CD4-positive, alpha-beta T cell treated with Interleukin-10 for 1 hour (primary cell): ENCODE results near the gene APOBEC3B.
A peak's percentile ranks its signal among the peaks of the same experiment; 100 is the strongest.
"Not testable (repeated sequence)": the region's sequence is repeated elsewhere in the genome, so short reads cannot be mapped to it uniquely, and the experiment has no call there.

Source experiments
- DNase-seq: peaks from one replicate; pipeline ENCODE4 v3.0.0-alpha.2; 2020

The APOBEC3B gene

DNA sequence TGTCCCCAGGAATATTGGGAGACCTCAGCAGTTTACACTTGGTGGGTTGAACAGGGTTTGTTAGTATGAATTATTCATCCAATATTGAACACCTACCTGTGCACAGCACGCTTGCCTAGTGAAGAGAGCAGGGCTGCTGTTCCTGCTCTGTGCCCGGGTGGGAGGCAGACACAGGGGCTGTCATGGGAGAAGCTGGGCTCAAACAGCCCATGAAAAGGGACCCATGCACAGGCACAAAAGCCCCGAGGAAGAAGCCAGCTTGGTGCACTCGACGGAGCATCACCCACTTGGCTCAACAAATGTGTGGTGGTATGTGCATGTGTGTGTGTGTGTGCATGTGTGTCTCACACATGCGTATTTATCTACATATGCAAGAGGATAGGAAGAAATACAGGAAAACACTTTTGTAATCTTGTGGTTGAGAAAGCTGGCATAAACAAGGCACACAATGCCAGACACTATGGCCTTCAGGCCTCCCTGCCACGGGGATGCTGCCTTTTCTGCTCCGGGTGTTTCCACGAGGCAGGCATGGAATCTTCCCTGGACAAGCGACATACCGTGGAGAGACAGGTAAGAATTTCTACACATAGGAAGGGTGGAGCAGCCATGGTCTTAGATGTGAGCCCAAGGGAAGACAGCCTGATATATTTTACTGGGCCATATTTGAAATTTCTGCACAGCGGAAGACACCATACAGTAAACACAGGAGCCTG is 29.7 kb upstream of the APOBEC3B start:
- no peak for DNase-seq

- DNase-seq = no peak
Observed at GRCh38 chr22:38953091-38953490, 29.1 kb upstream of the APOBEC3B start.

DNA sequence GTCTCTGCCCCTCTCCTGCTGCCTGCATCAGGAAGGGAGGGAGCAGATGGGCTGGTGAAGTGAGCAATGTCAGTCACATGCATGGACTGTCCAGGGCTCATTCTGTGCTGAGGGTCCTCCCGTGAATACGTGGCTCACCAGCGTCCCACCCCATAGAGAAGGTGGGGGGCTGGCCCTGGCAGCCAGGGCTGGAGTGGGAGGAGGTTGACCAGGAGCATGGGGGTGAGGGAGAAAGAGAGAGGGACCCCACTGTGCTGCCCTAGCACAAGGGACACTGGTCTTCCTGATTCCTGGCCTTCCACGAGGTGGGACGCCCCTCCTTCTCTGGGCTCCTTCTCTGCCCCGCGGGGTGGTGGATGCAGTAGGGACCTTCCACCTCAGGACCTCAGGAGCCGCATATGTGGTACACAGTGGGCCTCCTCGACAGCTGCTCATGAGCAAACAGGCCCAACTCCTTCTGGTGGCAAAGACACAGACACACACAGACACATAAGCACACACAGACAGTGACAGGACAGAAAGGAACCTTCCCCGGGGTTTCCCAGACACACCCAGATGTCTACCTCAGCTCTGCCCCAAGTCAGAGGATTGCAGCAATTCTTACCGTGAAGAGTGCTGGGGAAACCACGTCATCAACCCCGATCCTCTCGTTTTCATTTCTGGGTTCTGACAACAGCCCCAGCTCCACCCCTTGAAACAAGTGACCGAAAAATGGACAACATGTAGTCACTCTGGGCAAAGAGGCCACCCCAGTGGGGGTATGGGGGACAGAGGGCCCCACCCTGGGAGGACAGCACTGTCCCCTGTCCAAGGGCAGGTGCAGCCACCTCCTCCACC is 28.4 kb upstream of the APOBEC3B start:
- peak; percentile 63 for DNase-seq

GRCh38 chr22:38954414-38955043 is 27.6 kb upstream of the APOBEC3B start:
- DNase-seq = no peak

- DNase-seq = no peak
Observed at GRCh38 chr22:38955250-38955905, 26.8 kb upstream of the APOBEC3B start.

GRCh38 chr22:38955926-38956325 is 26.2 kb upstream of the APOBEC3B start:
- DNase-seq = no peak

- no peak for DNase-seq
Observed at GRCh38 chr22:38956551-38956950, 25.6 kb upstream of the APOBEC3B start.

DNA sequence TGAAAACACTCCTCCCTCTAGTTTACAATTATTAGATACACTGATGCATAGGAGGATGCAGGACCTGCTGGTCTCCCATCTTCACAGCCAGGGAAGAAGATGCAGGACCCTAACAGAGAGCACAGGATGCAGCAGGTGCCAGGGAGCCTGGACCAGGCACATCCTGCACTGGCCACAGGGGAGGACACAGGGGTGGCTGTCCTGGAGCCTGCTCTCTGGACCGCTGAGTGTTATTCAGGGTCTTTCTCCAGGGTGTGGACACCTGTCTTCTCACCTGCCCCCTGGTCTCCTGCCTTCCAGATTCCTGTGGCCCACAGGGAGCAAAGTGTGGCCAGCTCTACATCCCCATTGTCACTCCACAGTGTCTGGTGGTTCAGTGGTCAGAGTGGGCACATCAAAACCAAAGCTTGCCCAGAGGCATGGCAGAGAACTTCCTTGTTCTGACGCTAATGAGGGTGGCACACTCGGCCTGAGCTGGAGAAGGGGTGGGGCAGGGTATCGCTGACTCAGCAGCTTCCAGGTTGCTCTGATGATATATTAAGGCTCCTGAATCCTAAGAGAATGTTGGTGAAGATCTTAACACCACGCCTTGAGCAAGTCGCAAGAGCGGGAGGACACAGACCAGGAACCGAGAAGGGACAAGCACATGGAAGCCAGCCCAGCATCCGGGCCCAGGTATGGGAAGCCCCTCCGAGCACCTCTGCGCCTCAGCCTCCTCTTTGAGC is 24.9 kb upstream of the APOBEC3B start, which contains the start of gene APOBEC3A:
APOBEC3A (plus strand) TSS at position 564 of the 725 bp plus-strand sequence; CDS start at position 647, 83 bp downstream.
- peak; percentile 13 for DNase-seq

GRCh38 chr22:38957808-38958650 is 24.1 kb upstream of the APOBEC3B start:
- no peak for DNase-seq

- not testable (repeated sequence) for DNase-seq
Observed at GRCh38 chr22:38958651-38958943, 23.6 kb upstream of the APOBEC3B start.

DNA sequence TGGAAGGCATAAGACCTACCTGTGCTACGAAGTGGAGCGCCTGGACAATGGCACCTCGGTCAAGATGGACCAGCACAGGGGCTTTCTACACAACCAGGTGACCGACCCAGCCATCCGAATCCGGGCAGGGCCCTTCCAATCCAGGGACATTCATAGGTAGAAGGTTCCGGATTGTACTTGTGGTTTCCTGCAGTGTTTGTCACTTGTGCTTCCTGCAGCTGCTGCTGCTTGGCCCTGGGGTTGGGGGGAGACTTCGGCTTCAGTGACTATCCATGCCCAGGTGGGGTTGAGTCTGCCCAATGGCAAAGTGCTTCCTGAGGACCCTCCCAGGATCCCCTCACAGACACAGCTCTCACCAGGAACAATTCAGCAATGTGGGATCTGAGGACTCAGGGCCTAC is 22.6 kb upstream of the APOBEC3B start:
- DNase-seq = no peak

- DNase-seq = not testable (repeated sequence)
Observed at GRCh38 chr22:38960673-38961072, 21.5 kb upstream of the APOBEC3B start.

DNA sequence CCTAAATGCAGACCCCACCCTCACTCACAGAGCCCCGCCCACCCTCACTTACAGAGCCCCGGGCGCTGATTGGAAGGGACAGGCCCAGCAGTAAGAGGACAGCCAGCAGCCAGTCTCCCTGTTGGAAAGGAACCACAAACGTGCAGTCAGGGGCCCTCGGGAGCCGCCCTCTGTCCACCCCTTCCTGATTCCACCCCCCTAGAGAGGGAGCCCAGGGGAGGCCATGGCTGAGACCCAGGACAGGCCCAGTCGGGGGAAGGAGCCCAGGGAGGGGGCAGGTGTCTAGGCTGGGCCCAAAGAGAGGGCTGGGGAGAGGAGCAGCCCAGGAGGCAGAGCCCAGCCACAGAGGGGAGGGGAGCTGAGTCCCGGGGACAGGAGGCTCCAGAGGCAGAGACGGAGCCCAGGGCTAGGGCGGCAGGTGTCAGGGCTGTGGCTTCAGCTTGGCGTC is 18.8 kb upstream of the APOBEC3B start:
- not testable (repeated sequence) for DNase-seq

GRCh38 chr22:38963872-38964271 is 18.3 kb upstream of the APOBEC3B start:
- no peak for DNase-seq

GRCh38 chr22:38964306-38964705 is 17.8 kb upstream of the APOBEC3B start:
- DNase-seq = no peak

DNA sequence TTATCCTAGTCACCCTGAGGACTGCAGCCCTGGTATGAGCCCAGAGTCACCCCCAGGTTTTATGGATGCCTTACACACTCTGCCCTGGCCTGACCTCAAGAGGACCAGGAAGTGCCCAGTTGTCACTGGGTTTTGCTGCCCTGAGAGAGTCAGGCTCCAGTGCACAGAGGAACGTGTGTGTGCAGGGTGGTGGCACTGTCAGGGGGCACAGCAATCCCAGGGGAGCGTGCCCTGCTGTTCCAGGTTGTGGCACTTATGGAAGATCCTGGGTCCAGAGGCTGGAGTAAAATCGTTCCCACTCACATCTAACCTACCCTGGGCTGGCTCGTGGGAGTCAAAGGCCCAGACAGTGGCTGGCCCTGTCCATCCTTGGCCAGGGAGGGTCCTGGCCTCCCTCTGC is 17.2 kb upstream of the APOBEC3B start:
- DNase-seq = no peak

DNA sequence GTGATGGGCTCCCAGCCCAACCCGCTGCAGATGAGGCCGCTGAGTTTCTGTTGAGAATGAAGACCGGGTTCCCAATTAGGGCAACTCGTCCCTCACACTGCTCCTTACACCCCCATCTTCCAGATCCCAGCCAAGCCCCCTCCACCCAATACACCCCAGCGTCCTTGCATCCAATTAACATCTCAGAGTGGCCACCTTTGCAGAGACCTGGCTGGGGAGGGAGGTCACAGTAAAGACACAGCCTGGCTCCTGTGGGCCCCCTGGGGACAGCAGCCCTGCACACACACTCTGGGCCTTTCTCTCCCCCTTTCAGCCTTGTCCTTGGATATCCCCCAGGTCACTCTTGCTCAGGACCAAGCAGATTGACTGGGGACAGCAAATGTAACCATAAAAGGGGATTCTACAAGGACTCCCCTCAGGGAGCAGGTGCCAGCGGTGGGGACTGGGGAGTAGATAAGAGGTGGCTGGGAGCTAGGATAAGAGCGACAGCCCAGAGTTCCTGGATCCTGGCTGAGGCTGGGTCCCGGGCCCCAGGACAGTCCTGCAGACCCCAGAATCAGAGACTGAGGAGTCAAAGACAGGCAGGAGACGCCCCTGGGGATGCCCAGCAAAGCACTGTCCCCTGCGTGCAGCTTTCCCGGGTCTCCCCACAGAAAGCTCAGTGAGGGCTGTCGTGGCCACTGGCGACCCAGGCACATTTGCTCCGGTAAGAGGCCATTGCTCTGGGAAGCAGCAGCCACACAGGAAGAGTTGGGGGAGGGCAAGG is 16.4 kb upstream of the APOBEC3B start:
- DNase-seq = no peak

GRCh38 chr22:38966380-38966702 is 15.8 kb upstream of the APOBEC3B start:
- no peak for DNase-seq

DNA sequence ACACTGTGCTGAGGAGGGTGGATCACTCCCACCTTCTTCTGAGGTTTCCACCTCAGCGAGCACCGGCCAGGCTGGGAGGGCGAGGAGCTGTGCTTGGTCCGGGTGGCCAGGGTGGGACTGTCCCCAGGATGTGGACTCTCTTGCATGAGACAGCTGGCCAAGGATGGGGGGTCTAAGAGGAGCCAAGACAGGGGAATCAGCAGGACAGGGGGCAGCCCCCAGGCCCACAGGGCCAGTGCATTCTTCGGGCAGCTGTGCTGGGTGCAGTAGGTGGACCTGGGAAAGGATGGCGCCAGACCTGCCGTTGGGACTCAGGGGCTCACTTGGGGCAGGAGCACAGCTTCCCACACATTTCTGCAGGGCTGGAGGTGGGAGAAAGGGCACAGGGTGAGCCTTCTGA is 15.2 kb upstream of the APOBEC3B start:
- no peak for DNase-seq

GRCh38 chr22:38967451-38968450 is 14.4 kb upstream of the APOBEC3B start:
- DNase-seq = peak; percentile 24
